ENCODE measurements around the gene GPC6.

Gene GPC6

DNA sequence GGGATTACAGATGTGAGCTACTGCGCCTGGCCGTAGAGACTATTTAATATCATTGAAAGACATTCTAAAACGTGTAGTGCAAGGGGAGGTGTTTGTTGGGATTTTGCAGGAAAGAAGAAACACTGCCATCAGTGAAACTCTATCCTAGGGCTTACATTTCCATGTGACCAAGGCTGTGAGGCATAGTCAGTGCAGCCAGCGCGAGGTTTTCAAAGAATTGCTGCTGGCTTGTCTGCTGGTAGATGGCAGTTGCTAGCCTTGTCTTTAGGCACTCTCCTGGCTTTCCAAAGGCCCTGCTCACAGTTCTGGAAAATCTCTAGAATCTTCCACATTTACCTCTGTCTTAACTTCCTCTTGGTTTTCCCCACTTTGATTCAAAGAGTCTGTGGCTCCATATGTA is 77.5 kb downstream of the GPC6 start:
- Histone ChIP-seq H3K27ac (ENCODE audit: low read depth, low read length) (no peak overlapping the region), H3F3A (ENCODE audit: insufficient read depth) (no peaks in the 10 kb centered on the region), H3K36me3 (ENCODE audit: low read length) (no peaks in the 10 kb centered on the region), H3K9me3 (ENCODE audit: insufficient read depth, low read length) (no peaks in the 10 kb centered on the region), H3K9ac (ENCODE audit: low read length) (no peak overlapping the region), H3K79me2 (ENCODE audit: insufficient read depth, low read length) (no peaks in the 10 kb centered on the region), H3K27me3 (ENCODE audit: low read length) (no peaks in the 10 kb centered on the region), H3K4me3 (ENCODE audit: insufficient read depth, low read length, poor library complexity, severe bottlenecking) (no peak overlapping the region), H2AFZ (ENCODE audit: low read depth, low read length, severe bottlenecking) (no peak overlapping the region), H3K4me2 (ENCODE audit: low read depth, low read length, poor library complexity, severe bottlenecking) (no peak overlapping the region), H4K20me1 (ENCODE audit: low read depth, low read length) (no peaks in the 10 kb centered on the region), H3K9me2 (replicated peaks; ENCODE audit: insufficient read depth, low read length) (no peaks in the 10 kb centered on the region; the same call in 1 of the 2 replicates)
- TF ChIP-seq, protein P1, sequence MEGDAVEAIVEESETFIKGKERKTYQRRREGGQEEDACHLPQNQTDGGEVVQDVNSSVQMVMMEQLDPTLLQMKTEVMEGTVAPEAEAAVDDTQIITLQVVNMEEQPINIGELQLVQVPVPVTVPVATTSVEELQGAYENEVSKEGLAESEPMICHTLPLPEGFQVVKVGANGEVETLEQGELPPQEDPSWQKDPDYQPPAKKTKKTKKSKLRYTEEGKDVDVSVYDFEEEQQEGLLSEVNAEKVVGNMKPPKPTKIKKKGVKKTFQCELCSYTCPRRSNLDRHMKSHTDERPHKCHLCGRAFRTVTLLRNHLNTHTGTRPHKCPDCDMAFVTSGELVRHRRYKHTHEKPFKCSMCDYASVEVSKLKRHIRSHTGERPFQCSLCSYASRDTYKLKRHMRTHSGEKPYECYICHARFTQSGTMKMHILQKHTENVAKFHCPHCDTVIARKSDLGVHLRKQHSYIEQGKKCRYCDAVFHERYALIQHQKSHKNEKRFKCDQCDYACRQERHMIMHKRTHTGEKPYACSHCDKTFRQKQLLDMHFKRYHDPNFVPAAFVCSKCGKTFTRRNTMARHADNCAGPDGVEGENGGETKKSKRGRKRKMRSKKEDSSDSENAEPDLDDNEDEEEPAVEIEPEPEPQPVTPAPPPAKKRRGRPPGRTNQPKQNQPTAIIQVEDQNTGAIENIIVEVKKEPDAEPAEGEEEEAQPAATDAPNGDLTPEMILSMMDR (IDR thresholded peaks at IDR 0.05; ENCODE audit: insufficient read depth, low read length, poor library complexity, severe bottlenecking), result no peak
- TF ChIP-seq EZH2phosphoT487 (conservative IDR thresholded peaks at IDR 0.05; ENCODE audit: low read length), result no peak

- no peak overlapping the region for H3K4me2 ChIP-seq (ENCODE audit: low read depth, low read length, poor library complexity, severe bottlenecking)
These were observed 78.4 kb downstream of the GPC6 start for GRCh38 chr13:93304868-93305613.

GRCh38 chr13:93305886-93306285 is 79.3 kb downstream of the GPC6 start:
- H3K4me2 ChIP-seq (ENCODE audit: low read depth, low read length, poor library complexity, severe bottlenecking), result no peak overlapping the region
- H3F3A ChIP-seq (ENCODE audit: insufficient read depth), result no peaks in the 10 kb centered on the region
- no peak overlapping the region for H3K9ac ChIP-seq (ENCODE audit: low read length)
- H2AFZ ChIP-seq (ENCODE audit: low read depth, low read length, severe bottlenecking), result no peak overlapping the region
- TF ChIP-seq, protein P1 (IDR thresholded peaks at IDR 0.05; ENCODE audit: insufficient read depth, low read length, poor library complexity, severe bottlenecking), result no peak
- TF ChIP-seq EZH2phosphoT487 (conservative IDR thresholded peaks at IDR 0.05; ENCODE audit: low read length), result no peak
- H3K9me3 ChIP-seq (ENCODE audit: insufficient read depth, low read length), result no peaks in the 10 kb centered on the region
- no peaks in the 10 kb centered on the region for H3K27me3 ChIP-seq (ENCODE audit: low read length)
- no peaks in the 10 kb centered on the region for H4K20me1 ChIP-seq (ENCODE audit: low read depth, low read length)
- no peaks in the 10 kb centered on the region for H3K36me3 ChIP-seq (ENCODE audit: low read length)
- H3K9me2 ChIP-seq (replicated peaks; ENCODE audit: insufficient read depth, low read length), result no peaks in the 10 kb centered on the region; the same call in 1 of the 2 replicates
- no peaks in the 10 kb centered on the region for H3K79me2 ChIP-seq (ENCODE audit: insufficient read depth, low read length)
- H3K4me3 ChIP-seq (ENCODE audit: insufficient read depth, low read length, poor library complexity, severe bottlenecking), result no peak overlapping the region
- H3K27ac ChIP-seq (ENCODE audit: low read depth, low read length), result no peak overlapping the region

More at GRCh38 chr13:93304868-93305613, 78.4 kb downstream of the GPC6 start:
- Histone ChIP-seq H3K4me3 (ENCODE audit: insufficient read depth, low read length, poor library complexity, severe bottlenecking) (no peak overlapping the region), H3K27ac (ENCODE audit: low read depth, low read length) (no peak overlapping the region), H3K27me3 (ENCODE audit: low read length) (no peaks in the 10 kb centered on the region), H3F3A (ENCODE audit: insufficient read depth) (no peaks in the 10 kb centered on the region), H3K79me2 (ENCODE audit: insufficient read depth, low read length) (no peaks in the 10 kb centered on the region), H3K36me3 (ENCODE audit: low read length) (no peaks in the 10 kb centered on the region), H3K9ac (ENCODE audit: low read length) (no peak overlapping the region), H2AFZ (ENCODE audit: low read depth, low read length, severe bottlenecking) (no peak overlapping the region), H3K9me2 (replicated peaks; ENCODE audit: insufficient read depth, low read length) (no peaks in the 10 kb centered on the region; the same call in 1 of the 2 replicates), H3K9me3 (ENCODE audit: insufficient read depth, low read length) (no peaks in the 10 kb centered on the region), H4K20me1 (ENCODE audit: low read depth, low read length) (no peaks in the 10 kb centered on the region)
- TF ChIP-seq, protein P1 (IDR thresholded peaks at IDR 0.05; ENCODE audit: insufficient read depth, low read length, poor library complexity, severe bottlenecking), result no peak
- no peak for TF ChIP-seq EZH2phosphoT487 (conservative IDR thresholded peaks at IDR 0.05; ENCODE audit: low read length)
